Measurements from ENCODE around the gene MLF1.

GRCh38 chr3:158652463-158652862 is 81.5 kb downstream of the MLF1 start:
- TF ChIP-seq CTCF (IDR thresholded peaks at IDR 0.05) (no peak), EP300 (IDR thresholded peaks at IDR 0.05) (no peak)
